A549 (cell line): Measurements from ENCODE around the gene FNIP2.

Experiments
- CEBPB ChIP-seq, 2 experiments: fragments of >200 bp in 1 of 2; sonication (Bioruptor Twin) in 1 of 2; formaldehyde crosslinking in 1 of 2; IDR thresholded peaks; 2 replicates each; pipeline ENCODE4 v1.6.1; 2012 to 2016
- CTCF ChIP-seq: fragments of >200 bp; sonication (Bioruptor Twin); formaldehyde crosslinking; IDR thresholded peaks from 3 replicates; pipeline ENCODE4 v1.5.1; 2016
- ESRRA ChIP-seq: fragments of 150-350 bp; IDR thresholded peaks from 2 replicates; pipeline ENCODE4 v1.6.1; 2014; ENCODE audit warnings: mild to moderate bottlenecking, low read length, borderline replicate concordance
- RAD21 ChIP-seq, 2 experiments: fragments of >200 bp in 1 of 2; sonication (Bioruptor Twin) in 1 of 2; formaldehyde crosslinking in 1 of 2; IDR thresholded peaks in 1 of 2; conservative IDR thresholded peaks in 1 of 2; 2 replicates in 1 of 2; 3 replicates in 1 of 2; pipeline ENCODE4 v1.6.1; 2012 to 2018; ENCODE audit warnings: inconsistent platforms in 1 of 2
- RCOR1 ChIP-seq: fragments of 150-350 bp; IDR thresholded peaks from 2 replicates; pipeline ENCODE4 v1.6.1; 2014; ENCODE audit warnings: antibody characterized with exemption, low read length, low read depth

- TF ChIP-seq ESRRA (no peak), CTCF (no peak), CEBPB (IDR thresholded peaks at IDR 0.05) (no peak), RCOR1 (no peak), RAD21 (conservative IDR thresholded peaks at IDR 0.05 in 1 of 2, IDR thresholded peaks at IDR 0.05 in 1 of 2) (no peak)
These were observed 96.8 kb downstream of the FNIP2 start for GRCh38 chr4:158865520-158866177.
